Ramos (cell line): ENCODE data around the gene UVSSA.

Experiments used
- in situ Hi-C: fragments of 300-500 bp; cut with MboI; formaldehyde crosslinking; loops from one replicate; pipeline ENCODE4 v1.14.3; 2022; ENCODE audit warnings: low sequenced_read_pairs; ENCODE audit not compliant: unreplicated experiment

The UVSSA gene

DNA sequence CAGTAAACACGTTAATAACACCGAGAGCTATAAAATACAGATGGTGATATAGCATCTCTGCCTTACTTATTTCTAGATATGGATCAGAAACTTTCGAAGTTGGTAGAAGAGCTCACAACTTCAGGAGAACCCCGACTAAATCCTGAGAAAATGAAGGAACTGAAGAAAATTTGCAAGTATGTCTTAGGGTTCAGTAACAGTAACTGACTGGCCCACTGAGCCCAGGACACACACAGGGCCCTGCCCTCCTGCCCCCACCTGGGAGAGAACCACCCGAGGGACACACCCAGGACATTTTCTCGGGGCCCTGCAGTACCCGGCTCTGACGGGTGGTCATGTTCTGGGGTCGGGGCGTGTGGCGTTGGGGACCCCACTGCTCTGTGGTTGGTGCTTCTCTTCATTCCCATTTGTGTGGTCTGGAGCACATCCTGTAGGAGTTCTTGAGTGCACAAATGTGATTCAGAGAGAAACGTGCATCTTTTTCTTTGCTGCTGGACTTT lies 1.1 kb downstream of the UVSSA start:
- in situ Hi-C loops, result no loop called here

DNA sequence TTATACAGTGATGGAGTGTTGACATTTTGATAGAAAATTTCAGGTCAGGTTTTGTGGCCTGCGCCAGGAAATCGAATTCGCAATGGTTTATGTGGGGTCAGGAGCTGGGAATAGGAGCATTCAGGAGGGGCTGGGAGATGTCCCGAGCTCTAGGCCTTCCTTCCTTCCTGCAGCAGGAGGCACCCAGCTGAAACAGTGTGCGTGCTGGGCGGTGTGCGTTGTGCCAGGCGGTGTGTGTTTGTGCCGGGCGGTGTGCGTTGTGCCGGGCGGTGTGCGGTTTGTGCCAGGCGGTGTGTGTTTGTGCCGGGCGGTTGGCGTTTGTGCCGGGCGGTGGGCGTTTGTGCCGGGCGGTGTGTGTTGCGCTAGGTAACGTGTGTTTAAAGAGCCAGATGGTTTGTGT lies 1.7 kb downstream of the UVSSA start:
- in situ Hi-C loops, result no loop called here

DNA sequence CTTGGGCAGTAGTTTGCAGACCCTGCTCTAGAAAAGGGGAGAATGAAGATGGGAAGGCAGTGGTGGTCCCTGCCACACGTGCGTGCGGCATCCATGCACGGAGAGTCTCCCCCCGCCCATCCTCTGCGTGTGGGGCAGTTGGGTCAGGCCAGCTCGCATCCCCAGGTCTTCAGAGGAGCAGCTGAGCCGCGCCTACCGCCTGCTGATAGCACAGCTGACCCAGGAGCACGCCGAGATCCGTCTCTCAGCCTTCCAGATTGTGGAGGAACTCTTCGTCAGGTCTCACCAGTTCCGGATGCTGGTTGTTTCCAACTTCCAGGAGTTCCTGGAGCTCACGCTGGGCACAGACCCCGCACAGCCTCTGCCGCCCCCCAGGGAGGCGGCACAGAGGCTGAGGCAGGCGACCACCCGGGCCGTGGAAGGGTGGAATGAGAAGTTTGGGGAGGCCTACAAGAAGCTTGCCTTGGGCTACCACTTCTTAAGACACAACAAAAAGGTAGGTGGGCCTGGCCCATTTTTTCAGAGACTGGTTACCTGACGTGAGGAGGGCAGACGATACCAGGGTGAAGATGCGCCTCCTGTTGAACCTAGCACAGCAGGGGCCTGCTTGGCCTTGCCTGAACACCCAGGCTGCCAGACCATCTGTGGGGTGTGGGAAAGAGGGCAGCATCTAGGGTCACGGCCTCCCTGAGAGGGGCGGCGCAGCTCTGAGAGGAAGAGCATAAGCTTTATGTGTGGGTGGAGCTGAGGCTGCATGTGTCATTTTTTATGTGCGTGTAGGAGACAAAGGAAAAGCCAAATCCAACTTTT lies 2.6 kb downstream of the UVSSA start:
- in situ Hi-C loops, result loop anchor here (5.0 kb wide), 2 partner anchors 97 to 217 kb away; no protein-coding TSS in a partner anchor

DNA sequence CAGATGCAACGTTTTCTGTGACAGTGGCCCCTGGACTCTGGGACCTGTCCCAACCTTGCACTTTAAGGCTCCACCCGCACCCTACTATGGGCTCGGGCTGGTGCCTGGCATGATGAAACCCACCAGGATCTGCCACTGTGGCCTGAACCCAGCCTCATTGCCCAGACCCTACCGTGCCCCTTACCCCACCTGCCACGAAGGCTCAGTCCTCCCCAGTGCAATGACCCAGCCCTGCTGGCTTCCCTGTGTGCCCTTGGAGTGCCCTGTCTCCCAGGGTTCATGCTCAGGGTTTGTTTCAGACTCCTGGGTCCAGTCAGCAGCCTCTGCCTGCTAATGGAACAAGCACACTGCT lies 3.1 kb downstream of the UVSSA start:
- in situ Hi-C loops, result loop anchor here (5.0 kb wide), 2 partner anchors 98 to 218 kb away; no protein-coding TSS in a partner anchor

DNA sequence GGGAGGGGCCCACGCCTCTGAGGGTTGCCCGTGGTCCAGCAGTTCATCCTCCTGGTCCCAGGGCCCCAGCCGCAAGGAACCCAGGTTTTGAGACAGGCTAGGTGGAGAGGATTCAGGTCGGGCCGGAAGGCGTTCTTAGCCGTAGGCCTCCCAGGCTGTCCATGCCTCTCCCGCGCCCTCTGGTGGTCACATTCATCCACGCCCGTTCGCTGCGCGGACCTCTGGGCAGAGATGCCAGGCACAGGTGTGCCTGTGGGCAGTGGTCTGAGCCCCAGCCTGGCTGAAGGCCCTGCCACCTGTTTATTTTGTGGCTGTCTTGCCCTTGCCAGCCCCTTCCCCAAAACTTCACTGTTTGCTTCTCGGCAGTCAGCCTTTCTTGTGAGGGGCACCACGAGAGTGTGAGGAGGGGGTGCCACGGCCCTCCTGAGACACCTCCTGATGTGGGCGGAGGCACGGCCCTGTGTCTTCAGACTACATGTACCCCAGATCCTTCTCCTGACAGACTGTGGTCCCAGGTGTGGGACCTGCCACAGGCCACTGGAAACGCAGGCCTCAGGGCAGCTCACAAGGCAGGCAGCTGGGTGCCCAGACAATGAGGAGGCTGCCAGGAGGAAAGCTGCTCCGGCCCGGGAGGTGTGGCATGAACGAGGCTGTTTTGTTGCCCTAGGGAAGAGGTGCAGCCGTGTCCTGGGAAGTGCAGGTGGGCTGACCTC lies 5.0 kb downstream of the UVSSA start:
- in situ Hi-C loops, result loop anchor here (5.0 kb wide), 2 partner anchors 100 to 220 kb away; no protein-coding TSS in a partner anchor

DNA sequence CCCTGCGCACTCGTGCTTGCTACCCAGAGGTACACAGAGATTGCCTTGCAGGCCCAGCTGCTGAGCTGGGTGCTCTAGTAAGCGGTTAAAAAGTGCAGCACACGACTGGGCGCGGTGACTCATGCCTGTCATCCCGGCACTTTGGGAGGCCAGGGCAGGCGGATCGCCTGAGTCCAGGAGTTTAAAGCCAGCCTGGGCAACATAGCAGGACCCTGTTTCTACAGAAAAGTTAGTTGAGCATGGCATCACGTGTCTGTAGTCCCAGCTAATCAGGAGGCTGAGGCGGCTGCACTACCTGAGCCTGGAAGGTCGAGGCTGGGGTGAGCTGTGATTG lies 5.5 kb downstream of the UVSSA start:
- in situ Hi-C loops, result loop anchor here (5.0 kb wide), 2 partner anchors 100 to 220 kb away; no protein-coding TSS in a partner anchor

DNA sequence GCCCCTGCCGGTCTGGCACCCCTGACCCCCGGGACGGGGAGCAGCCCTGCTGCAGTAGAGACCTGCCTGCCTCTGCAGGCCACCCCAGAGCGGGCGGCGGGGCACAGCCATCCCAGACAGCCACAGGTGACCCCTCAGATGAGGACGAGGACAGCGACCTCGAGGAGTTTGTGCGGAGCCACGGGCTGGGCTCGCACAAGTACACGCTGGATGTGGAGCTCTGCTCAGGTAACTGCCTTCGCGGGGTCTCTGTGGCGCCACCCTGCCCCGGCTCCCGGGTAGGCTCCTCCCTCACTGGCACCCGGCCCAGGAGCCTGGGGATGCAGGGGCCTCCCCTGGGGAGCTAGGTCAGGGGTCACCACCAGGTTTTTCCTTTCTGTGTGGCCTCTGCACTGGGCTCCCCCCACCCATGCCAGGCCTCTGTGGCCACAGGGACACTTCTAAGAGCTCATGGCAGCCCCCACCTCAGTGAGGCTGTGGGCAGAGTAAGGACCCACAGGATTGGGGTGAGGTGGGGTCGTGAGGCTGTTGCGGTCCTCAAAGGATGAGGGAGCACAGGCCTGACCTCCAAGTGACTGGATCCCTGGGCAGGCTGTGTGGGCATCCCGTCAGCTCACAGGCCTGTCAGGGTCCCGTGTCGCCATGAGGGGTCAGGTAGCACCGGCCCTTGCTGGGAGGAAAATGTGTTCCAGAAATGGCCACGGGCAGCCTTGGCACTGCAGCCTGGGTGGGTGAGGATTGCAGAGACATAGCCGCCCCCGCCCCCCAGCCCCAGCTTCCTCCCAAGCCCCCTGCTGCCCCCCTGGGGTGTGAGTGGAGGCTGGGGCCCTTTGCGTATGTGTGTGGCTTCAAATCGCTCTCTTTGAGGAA lies 6.4 kb downstream of the UVSSA start:
- in situ Hi-C loops, result loop anchor here (5.0 kb wide), 2 partner anchors 101 to 221 kb away; no protein-coding TSS in a partner anchor

DNA sequence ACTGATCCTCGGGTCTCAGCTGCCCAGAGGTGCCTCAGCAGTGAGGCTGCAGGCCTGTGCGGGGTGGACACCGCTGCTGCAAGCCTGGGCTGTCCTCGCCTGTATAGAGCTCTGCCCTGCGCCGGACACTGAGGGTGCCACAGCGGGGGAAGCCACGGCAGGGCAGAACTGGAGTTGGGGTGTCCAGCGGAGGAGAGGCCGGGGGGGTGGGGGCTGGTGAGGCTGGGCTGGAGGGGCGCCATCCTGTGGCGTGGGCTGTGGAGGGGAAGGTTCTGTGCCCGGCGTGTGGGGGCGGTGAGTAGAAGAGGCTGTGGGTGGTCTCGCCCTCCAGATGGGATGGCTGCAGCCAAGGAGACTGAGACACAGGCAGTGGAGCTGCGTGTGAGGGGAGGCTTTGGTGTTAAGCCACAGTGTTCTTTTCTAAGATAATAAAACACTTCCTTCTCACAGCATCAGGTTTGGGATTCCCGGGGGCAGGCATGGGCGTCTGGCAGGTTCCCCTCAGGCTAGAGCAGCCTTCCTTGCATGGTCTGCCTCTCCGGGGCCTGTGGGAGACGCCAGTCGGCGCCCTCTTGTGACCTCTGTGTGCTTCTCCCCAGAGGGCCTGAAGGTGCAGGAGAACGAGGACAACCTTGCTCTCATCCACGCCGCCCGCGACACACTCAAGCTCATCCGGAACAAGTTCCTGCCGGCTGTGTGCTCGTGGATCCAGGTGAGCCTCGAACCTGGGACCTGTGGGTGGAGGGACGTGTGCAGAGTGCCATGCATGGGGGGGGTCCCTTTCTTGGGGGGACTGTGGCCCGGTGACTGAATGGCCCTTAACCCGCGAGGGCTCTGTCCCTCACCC lies 7.4 kb downstream of the UVSSA start:
- in situ Hi-C loops, result loop anchor here (5.0 kb wide), 2 partner anchors 102 to 222 kb away; no protein-coding TSS in a partner anchor

DNA sequence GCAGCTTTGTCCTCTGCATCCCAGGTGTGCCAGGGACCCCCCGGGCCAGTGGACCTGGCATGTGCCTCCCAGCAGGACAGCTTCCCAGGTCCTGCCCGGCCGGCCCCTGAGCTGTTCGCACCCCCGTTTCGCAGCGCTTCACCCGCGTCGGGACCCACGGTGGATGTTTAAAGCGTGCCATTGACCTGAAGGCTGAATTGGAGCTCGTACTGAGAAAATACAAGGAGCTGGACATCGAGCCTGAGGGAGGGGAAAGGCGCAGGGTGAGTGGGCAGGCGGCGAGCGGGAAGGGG lies 7.9 kb downstream of the UVSSA start:
- in situ Hi-C loops, result loop anchor here (5.0 kb wide), 2 partner anchors 103 to 223 kb away; no protein-coding TSS in a partner anchor

DNA sequence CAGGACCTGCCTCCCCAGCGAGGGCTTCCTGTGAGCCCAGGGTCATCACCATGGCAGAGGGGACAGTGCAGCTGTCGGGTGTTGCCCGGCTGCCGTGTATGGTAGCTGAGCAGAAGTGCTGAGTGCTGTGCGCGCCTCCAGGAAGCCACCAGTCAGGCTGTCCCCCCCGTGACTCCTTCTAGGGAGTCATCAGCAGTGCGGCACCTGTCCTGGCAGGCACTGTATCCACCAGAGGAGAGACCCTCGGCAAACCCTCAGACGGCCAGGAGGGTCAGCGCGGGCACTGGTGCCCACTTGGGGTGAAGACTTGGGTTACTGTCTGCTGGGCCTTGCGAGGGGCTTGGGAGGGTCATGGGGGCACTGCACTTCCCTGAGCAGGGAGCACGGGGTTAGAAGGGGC lies 8.4 kb downstream of the UVSSA start:
- in situ Hi-C loops, result no loop called here

DNA sequence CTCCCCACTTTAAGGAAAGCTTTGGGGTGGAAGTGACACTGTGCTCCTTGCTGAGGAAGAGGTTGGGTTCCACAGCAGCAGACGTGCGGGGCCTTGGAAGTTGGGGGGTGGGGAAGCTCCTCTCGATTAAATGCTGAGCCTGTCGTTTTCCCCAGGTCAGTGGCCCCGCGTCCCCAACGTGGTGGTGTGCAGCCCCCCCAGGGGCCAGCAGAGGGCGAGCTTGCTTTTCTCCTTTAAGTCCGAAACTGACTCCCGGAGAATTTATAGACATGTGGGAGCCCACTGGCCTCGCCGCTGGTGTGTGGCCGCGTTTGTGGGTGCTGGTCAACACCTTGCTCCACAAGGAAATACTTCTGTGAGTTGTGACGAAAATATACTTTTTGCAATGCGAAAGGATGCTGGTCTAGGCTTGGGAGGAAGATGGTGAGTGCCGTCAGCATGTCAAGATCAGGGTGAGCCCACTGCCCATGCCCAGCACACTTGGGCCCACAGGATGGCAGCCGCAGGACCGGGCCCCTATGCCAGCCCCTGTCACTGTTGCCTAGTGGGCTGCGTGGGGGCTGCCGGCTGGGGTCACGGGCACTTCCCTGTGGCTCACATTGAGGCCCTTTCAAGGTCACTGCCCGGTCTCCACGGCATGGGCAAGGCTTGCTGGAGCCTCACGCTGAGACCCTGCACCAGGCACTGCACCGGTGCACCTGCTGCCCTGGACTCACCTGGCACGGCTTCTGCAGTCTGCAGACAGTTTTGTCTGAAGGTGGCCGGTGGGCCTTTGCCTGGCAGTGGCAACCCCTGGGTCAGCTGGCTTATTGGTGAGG lies 9.4 kb downstream of the UVSSA start:
- in situ Hi-C loops, result no loop called here

DNA sequence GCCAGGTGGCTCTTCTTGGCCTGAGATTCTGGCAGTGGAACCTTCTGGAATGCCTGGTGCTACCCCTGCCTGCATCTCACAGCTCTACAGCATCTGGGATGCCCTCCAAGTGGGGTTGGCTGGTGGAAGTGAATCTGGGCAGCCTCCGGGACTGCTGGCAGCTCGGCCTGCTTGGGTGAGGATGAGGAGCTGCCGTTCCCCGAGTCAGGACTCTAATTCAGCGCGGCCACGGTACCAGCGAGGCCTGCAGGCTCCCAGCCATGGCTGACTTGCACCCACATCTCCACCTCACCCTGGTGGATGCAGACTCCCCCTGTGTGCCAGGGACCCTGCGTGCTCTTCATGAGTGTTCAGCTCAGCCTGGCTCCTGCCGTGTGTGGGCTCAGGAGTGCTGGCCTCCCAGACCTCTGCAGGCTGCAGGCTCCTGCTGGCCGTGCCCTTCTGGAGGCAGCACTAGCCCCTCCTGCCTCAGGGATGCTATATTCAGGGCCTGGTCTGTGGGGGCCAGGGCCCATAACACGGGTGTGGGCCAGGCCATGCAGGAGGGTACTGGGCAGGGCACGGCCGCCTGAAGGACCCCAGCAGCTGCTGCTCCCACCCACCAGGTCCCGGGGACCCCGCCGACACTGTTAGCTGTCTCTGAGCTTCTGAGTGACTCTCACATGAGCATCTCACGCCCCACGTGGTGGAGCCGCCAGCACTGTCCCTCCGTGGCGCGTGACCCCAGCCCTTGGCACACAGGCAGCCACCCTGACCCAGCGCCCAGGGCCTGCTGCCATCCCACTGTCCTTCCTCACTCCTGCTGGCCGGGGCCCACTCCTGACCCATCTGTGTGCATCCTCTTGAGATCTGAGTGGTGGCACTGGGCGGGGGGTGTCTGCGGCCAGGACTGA lies 10.6 kb downstream of the UVSSA start:
- in situ Hi-C loops, result no loop called here

DNA sequence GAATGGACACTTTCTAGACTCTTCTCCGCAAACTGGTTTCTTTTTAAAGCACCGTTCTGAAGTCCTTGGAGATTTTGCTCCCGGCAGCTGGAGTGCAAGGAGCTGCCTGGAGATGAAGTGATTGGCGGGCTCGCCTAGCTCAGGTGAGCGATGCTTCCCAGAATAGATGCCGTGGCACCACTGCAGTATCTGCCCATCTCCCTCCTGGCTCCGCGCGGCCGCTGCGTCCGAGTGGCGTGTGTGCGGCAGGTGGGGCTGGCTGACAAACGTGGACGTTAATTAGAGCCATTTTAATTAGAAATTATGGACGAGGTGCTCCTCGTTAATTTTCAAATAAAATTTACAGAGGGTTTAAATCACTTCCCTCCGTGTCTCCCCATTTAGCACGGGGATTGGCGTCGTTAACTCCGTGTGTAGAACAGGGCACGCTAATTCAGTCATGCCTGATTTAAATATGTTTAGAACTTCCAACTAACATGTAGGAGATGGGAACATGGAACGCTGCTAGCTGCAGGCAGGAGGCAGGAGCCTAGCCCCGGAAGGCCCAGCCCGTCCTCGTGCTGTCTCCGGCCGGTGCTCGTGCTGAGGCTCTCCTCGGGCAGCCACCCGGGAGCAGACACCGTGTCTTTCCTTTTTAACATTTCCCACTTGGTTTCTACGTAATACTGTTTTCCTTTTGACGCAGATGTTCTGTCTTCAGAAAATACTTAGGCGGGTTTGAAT lies 11.6 kb downstream of the UVSSA start:
- in situ Hi-C loops, result no loop called here

DNA sequence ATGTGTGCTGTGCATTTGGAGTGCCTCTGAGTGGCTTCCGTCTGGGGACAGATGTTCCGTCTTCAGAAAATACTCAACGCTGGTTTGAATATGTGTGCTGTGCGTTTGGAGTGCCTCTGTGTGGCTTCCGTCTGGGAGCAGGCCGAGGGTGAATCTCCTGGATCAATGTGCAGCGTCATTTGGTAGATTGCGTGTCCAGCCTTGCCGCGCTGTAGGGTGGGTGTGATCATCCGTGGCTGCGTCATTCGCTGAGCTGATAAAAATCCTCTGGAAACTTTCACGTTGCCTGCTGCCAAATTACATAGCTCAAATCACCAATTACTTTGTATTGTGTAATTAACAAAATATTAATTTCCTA lies 12.1 kb downstream of the UVSSA start:
- in situ Hi-C loops, result no loop called here

DNA sequence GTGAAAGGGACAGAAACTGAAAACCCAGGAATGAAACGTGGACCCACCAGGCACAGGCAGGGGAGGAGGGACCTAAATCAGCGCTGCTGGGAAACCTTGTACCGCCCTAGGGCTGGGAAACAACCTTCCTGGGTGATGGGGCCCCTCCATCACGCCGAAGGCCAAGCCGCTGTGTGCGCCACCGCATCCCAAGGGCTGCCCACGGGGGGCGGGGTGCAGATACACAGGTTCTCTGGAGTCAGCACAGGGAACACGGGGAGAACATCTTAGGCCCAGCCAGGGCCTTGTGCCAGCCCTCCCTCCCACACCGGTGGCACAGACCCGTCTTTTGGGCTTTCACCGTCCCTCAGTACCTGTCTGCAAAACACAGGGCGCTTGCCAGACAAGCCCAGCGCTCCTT lies 13.0 kb downstream of the UVSSA start:
- in situ Hi-C loops, result no loop called here

DNA sequence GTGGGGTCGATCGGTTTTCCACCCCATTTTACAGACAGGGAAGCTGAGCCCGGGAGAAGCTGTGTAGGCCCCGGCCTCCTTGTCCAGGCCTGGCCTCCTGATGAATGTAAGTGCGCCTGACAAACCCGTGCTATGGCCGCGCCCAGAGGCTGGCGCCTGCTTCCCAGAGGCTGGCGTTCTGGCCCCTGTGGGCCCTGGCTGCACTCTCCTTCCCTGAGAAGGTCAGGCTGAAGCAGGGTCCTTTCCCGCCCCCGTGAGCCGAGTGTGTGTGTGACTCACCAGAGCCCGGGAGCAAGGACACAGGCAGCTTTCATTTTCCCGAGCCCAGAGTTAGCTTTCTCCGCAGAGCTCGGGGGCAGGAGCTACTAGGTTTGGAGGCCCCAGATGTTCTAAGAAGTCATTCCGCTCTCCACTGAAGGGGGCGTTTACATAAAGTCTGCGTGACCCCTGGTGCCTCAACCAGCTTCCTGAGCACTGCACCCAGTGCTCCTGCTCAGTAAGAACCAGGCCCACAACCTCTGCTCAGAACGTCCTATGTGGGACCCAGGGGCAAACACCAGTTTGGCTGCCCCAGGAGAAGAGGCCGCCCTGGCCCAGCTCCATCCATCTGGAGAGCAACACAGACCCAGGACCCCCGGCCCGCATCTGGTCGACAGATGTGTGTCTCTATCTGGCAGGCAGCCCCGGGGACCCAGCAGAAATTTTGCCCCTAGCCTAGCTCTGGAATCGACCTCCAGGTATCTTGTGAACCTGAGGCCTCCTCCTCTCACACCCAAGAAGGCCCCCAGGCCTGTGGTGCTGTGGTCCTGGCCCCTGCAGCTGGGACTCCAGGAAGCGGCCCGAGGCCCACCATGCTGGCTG lies 13.6 kb downstream of the UVSSA start:
- in situ Hi-C loops, result no loop called here
